ENCODE data around the gene ARID3A. TPM values are rescaled to one million over a fixed set of nuclear protein-coding genes. Genes with fewer than 3 reads are reported as not detected.
A peak's percentile ranks its signal among the peaks of the same experiment; 100 is the strongest.

Gene ARID3A
- total and polyA plus RNA-seq, 2 of the 13 experiments (the other 11 are each of a cell fraction or from before 2014, with no cell fraction given), result 71.3 to 77.9 TPM

DNA sequence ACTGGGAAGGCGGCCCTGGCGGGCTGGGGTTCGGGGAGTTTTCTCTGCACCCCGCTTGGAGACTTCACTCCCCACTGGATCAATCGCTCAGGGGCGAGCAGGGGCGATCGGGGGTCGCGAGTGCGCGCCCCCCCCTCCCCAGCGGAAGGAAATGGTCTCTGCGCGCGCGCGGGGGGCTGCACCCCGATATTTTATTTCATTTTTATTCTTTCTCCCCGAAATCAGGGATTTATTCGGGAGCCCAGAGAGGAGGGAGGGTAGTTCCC lies 421 bp downstream of the ARID3A start:
- peaks cover 10% of the 10 kb centered on the region; the same call in 1 of the 2 replicates for H4K20me1 ChIP-seq (ENCODE audit: insufficient read depth, low read length)
- H3K27ac ChIP-seq (ENCODE audit: extremely low read length, insufficient read depth, low read length), result peak overlapping the region; percentile 92
- peaks cover 6 to 21% of the 10 kb centered on the region in 2 experiments; a peak in 4 of 5 replicates for H3K36me3 ChIP-seq (replicated peaks in 1 of 2; ENCODE audit: control insufficient read depth in 1 of 2, insufficient read depth in 2 of 2, low read length in 2 of 2)
- no peak for ATAC-seq
- in situ Hi-C loops (cut with HindIII; ENCODE audit: extremely low pct_ligation_motif_present, low pct_unique_long_range_greater_than_20kb) (loop anchor here (5.0 kb wide), 1 partner anchor 36 kb away; no protein-coding TSS in a partner anchor), intact Hi-C loops (cut with micrococcal nuclease; ENCODE audit: unreplicated experiment) (loop anchor here (10.0 kb wide), 1 partner anchor 261 kb away; the partner anchor contains the start of gene RNF126)
- POLR2A ChIA-PET, result interaction anchor here (1.3 to 2.2 kb wide), 4 partner anchors 10 to 58 kb away, joined by 3 to 42 read pairs (median 10); partner anchors contain the start of gene WDR18
- peaks cover 50% of the 10 kb centered on the region for H3K4me1 ChIP-seq (ENCODE audit: insufficient read depth, low read length)
- H3K4me2 ChIP-seq (ENCODE audit: low read depth, low read length), result peak overlapping the region; percentile 32
- 0 out of 2 replicates have a peak, but pooled peaks have one; percentile 16 for TF ChIP-seq POGK (CRISPR knock-in tag; conservative IDR thresholded peaks at IDR 0.05)
- peak; percentile 94 for TF ChIP-seq AGO2 (optimal IDR thresholded peaks at IDR 0.05; ENCODE audit: low read depth, low read length)
- TF ChIP-seq KDM5A (IDR thresholded peaks at IDR 0.05; ENCODE audit: borderline replicate concordance, low read length), result peak; percentile 4; the same call in 1 of the 2 replicates
- TF ChIP-seq ASH2L (IDR thresholded peaks at IDR 0.05; ENCODE audit: insufficient read length, low read depth, low read length), result no peak
- TF ChIP-seq ZBTB7B (CRISPR knock-in tag; IDR thresholded peaks at IDR 0.05), result 0 out of 2 replicates have a peak, but pooled peaks have one; percentile 0
- TF ChIP-seq, protein P1, sequence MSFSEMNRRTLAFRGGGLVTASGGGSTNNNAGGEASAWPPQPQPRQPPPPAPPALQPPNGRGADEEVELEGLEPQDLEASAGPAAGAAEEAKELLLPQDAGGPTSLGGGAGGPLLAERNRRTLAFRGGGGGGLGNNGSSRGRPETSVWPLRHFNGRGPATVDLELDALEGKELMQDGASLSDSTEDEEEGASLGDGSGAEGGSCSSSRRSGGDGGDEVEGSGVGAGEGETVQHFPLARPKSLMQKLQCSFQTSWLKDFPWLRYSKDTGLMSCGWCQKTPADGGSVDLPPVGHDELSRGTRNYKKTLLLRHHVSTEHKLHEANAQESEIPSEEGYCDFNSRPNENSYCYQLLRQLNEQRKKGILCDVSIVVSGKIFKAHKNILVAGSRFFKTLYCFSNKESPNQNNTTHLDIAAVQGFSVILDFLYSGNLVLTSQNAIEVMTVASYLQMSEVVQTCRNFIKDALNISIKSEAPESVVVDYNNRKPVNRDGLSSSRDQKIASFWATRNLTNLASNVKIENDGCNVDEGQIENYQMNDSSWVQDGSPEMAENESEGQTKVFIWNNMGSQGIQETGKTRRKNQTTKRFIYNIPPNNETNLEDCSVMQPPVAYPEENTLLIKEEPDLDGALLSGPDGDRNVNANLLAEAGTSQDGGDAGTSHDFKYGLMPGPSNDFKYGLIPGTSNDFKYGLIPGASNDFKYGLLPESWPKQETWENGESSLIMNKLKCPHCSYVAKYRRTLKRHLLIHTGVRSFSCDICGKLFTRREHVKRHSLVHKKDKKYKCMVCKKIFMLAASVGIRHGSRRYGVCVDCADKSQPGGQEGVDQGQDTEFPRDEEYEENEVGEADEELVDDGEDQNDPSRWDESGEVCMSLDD (CRISPR knock-in tag; IDR thresholded peaks at IDR 0.05; ENCODE audit: borderline replicate concordance), result 0 out of 2 replicates have a peak, but pooled peaks have one; percentile 19
- TF ChIP-seq KMT2B (CRISPR knock-in tag; IDR thresholded peaks at IDR 0.05), result no peak
- TSS peak; percentile 85 for BruUV-seq (replicated peaks)
- 0% methylated on average over 8 of the region's 21 CpGs for WGBS (ENCODE audit: low lambda C conversion rate)
- H3K4me3 ChIP-seq (replicated peaks in 1 of 3; ENCODE audit: insufficient read depth in 1 of 3, low read depth in 2 of 3, low read length in 3 of 3), result peak overlapping the region; percentile 88 to 98 (median 96)
- no peaks in the 10 kb centered on the region for H3K9me3 ChIP-seq (ENCODE audit: low read length)
- peaks cover 53% of the 10 kb centered on the region for H3K79me2 ChIP-seq (ENCODE audit: insufficient read depth, low read length)
- peak overlapping the region; percentile 98 for H3K9ac ChIP-seq (ENCODE audit: insufficient read depth, low read depth, low read length)
- no peak overlapping the region for H2AFZ ChIP-seq (ENCODE audit: low read length)
- DNase-seq (ENCODE audit: low spot score), result no peak
- no peaks in the 10 kb centered on the region for H3K27me3 ChIP-seq (ENCODE audit: control insufficient read depth in 1 of 2, insufficient read depth in 2 of 2, low read length in 2 of 2)
- CTCF ChIA-PET (ENCODE audit: low intra/inter-chr PET ratio, low total read pairs), result interaction anchor here (3.5 kb wide), 1 partner anchor 57 kb away, joined by 14 read pairs; the partner anchor contains the start of gene WDR18
- FAIRE-seq, result no peak

All from HepG2 (cell line).